DMS 273 treated with DMSO at 0.1 percent for 48 hours (cell line): Measurements from ENCODE around the gene PCNX1.
"Not testable (repeated sequence)": the region's sequence is repeated elsewhere in the genome, so short reads cannot be mapped to it uniquely, and the experiment has no call there.

Experiments used
- DNase-seq: peaks from one replicate; lab custom pipeline; 2025; lab: John Stamatoyannopoulos, UW

PCNX1 gene

GRCh38 chr14:71129716-71130490 lies 222.6 kb downstream of the PCNX1 start:
- not testable (repeated sequence) for DNase-seq

- no peak for DNase-seq
These were observed 223.4 kb downstream of the PCNX1 start for GRCh38 chr14:71130491-71131179.

GRCh38 chr14:71133296-71133695 lies 226.0 kb downstream of the PCNX1 start:
- no peak for DNase-seq

GRCh38 chr14:71135496-71135895 lies 228.2 kb downstream of the PCNX1 start:
- DNase-seq: no peak

GRCh38 chr14:71135911-71136310 lies 228.7 kb downstream of the PCNX1 start:
- DNase-seq: no peak

GRCh38 chr14:71136386-71137060 lies 229.3 kb downstream of the PCNX1 start:
- DNase-seq: no peak

- no peak for DNase-seq
These were observed 230.5 kb downstream of the PCNX1 start for GRCh38 chr14:71137536-71138447.

GRCh38 chr14:71138448-71139293 lies 231.4 kb downstream of the PCNX1 start:
- DNase-seq: no peak

GRCh38 chr14:71139294-71139946 lies 232.2 kb downstream of the PCNX1 start:
- no peak for DNase-seq

GRCh38 chr14:71140157-71140556 lies 232.9 kb downstream of the PCNX1 start:
- no peak for DNase-seq

- DNase-seq: no peak
These were observed 234.6 kb downstream of the PCNX1 start for GRCh38 chr14:71141701-71142374.

- DNase-seq: no peak
These were observed 235.2 kb downstream of the PCNX1 start for GRCh38 chr14:71142375-71143038.

- no peak for DNase-seq
These were observed 236.4 kb downstream of the PCNX1 start for GRCh38 chr14:71143381-71144290.

GRCh38 chr14:71147335-71147734 lies 240.1 kb downstream of the PCNX1 start:
- not testable (repeated sequence) for DNase-seq

GRCh38 chr14:71148627-71149026 lies 241.4 kb downstream of the PCNX1 start:
- DNase-seq: no peak

- no peak for DNase-seq
These were observed 243.5 kb downstream of the PCNX1 start for GRCh38 chr14:71150737-71151136.

GRCh38 chr14:71155743-71156142 lies 248.5 kb downstream of the PCNX1 start:
- DNase-seq: no peak
